ENCODE results near the gene FADS3.

Gene FADS3

GRCh38 chr11:61872935-61873565 is 18.3 kb downstream of the FADS3 start:
- H3K27ac Mint-ChIP-seq, result no peak overlapping the region
- no peak overlapping the region for H3K4me3 Mint-ChIP-seq
- H3K36me3 Mint-ChIP-seq (ENCODE audit: low read depth), result no peaks in the 10 kb centered on the region
- peaks cover 11% of the 10 kb centered on the region for H3K4me1 Mint-ChIP-seq
- peaks cover 6% of the 10 kb centered on the region for H3K27me3 Mint-ChIP-seq (ENCODE audit: low read depth)
- no peak for TF ChIP-seq CTCF (IDR thresholded peaks at IDR 0.05; ENCODE audit: unreplicated experiment in 3 of 3)
- no peaks in the 10 kb centered on the region for H3K9me3 Mint-ChIP-seq

GRCh38 chr11:61871158-61871597 is 20.2 kb downstream of the FADS3 start:
- no peaks in the 10 kb centered on the region for H3K36me3 Mint-ChIP-seq (ENCODE audit: low read depth)
- H3K27ac Mint-ChIP-seq, result peak overlapping the region; percentile 17 to 63 (median 59)
- peak; percentile 88 to 93 (median 91) for TF ChIP-seq CTCF (IDR thresholded peaks at IDR 0.05; ENCODE audit: unreplicated experiment in 3 of 3)
- no peaks in the 10 kb centered on the region for H3K9me3 Mint-ChIP-seq
- H3K4me3 Mint-ChIP-seq, result peak overlapping the region; percentile 45 to 73 (median 71)
- H3K27me3 Mint-ChIP-seq (ENCODE audit: low read depth), result peaks cover 6% of the 10 kb centered on the region
- peaks cover 11% of the 10 kb centered on the region for H3K4me1 Mint-ChIP-seq

- TF ChIP-seq CTCF (IDR thresholded peaks at IDR 0.05; ENCODE audit: unreplicated experiment in 3 of 3), result no peak
- Mint-ChIP-seq H3K9me3 (no peaks in the 10 kb centered on the region), H3K36me3 (ENCODE audit: low read depth) (peaks cover 5% of the 10 kb centered on the region), H3K4me1 (peaks cover 11% of the 10 kb centered on the region), H3K27ac (peak overlapping the region; percentile 17 to 63 (median 59)), H3K4me3 (peak overlapping the region; percentile 12 to 71 (median 58)), H3K27me3 (ENCODE audit: low read depth) (peaks cover 6% of the 10 kb centered on the region)
These were observed 20.8 kb downstream of the FADS3 start for GRCh38 chr11:61870541-61871031.

GRCh38 chr11:61869708-61870451 is 21.5 kb downstream of the FADS3 start:
- Mint-ChIP-seq H3K36me3 (ENCODE audit: low read depth) (peaks cover 8% of the 10 kb centered on the region), H3K9me3 (no peaks in the 10 kb centered on the region), H3K27me3 (ENCODE audit: low read depth) (peaks cover 6% of the 10 kb centered on the region), H3K4me1 (peaks cover 11% of the 10 kb centered on the region), H3K4me3 (no peak overlapping the region), H3K27ac (no peak overlapping the region)
- no peak for TF ChIP-seq CTCF (IDR thresholded peaks at IDR 0.05; ENCODE audit: unreplicated experiment in 3 of 3)

GRCh38 chr11:61869429-61869707 is 22.0 kb downstream of the FADS3 start:
- Mint-ChIP-seq H3K4me1 (peaks cover 11% of the 10 kb centered on the region), H3K36me3 (ENCODE audit: low read depth) (peaks cover 12% of the 10 kb centered on the region), H3K4me3 (no peak overlapping the region), H3K9me3 (no peaks in the 10 kb centered on the region), H3K27me3 (ENCODE audit: low read depth) (peaks cover 6% of the 10 kb centered on the region), H3K27ac (no peak overlapping the region)
- TF ChIP-seq CTCF (IDR thresholded peaks at IDR 0.05; ENCODE audit: unreplicated experiment in 3 of 3), result no peak

Measured in nephron (organoid).